Amniotic epithelial cell (primary cell): ENCODE measurements around the gene DMWD.
A peak's percentile ranks its signal among the peaks of the same experiment; 100 is the strongest.

Experiments used
- DNase-seq: peaks from one replicate; pipeline ENCODE4 v3.0.0-alpha.2; 2010; ENCODE audit warnings: low read depth

Gene DMWD

GRCh38 chr19:45792470-45793177, at the start of gene DMWD:
Gene DMWD (minus strand): TSS chr19:45792845. CDS start chr19:45792756, 89 bp downstream.
- DNase-seq, result peak; percentile 95

DNA sequence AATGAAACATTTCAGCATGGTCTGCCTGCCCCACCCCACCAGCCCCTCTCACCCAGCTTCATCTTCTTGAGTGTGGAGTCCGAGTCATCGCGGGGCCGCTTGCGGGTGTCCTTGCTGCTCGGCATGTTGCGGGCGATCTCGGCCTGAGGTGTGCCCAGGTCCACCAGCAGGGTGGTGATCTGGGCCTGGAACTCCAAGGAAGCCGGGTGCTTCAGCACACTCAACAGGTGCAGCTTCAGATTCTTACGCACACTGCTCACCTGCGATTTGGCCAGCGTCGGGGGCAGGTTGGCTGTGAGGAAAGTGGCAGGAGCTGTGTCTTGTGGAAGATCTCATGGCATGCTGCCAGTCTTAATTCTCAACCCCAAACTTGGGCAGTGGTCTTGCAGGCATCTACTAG, 49.6 kb upstream of the DMWD start:
- no peak for DNase-seq

- DNase-seq, result no peak
These were observed 42.3 kb upstream of the DMWD start for GRCh38 chr19:45834970-45835369.

DNA sequence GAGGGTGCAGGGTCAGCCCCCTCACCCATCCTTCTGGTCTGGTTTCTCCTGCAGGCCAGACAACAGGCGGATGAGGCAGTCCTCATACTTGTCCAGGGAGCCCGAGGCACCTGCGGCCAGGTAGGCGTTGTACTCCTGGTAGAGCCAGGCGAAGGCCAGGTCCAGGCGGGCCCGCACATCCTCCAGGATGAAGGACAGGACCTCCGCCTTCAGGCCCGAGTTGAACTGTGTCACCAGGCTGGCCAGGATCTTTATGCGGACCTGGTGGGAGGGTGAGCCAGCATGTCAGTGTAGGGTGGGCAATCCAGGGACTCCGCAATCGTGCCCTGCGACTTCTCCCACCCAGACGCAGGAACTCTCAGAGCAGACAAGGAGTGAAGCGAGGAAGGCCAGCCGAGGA, 36.3 kb upstream of the DMWD start:
- DNase-seq, result no peak

- no peak for DNase-seq
These were observed 35.9 kb upstream of the DMWD start for GRCh38 chr19:45828523-45828922.

GRCh38 chr19:45827459-45828093, 34.9 kb upstream of the DMWD start:
- no peak for DNase-seq

- no peak for DNase-seq
These were observed 34.3 kb upstream of the DMWD start for GRCh38 chr19:45826934-45827333.

DNA sequence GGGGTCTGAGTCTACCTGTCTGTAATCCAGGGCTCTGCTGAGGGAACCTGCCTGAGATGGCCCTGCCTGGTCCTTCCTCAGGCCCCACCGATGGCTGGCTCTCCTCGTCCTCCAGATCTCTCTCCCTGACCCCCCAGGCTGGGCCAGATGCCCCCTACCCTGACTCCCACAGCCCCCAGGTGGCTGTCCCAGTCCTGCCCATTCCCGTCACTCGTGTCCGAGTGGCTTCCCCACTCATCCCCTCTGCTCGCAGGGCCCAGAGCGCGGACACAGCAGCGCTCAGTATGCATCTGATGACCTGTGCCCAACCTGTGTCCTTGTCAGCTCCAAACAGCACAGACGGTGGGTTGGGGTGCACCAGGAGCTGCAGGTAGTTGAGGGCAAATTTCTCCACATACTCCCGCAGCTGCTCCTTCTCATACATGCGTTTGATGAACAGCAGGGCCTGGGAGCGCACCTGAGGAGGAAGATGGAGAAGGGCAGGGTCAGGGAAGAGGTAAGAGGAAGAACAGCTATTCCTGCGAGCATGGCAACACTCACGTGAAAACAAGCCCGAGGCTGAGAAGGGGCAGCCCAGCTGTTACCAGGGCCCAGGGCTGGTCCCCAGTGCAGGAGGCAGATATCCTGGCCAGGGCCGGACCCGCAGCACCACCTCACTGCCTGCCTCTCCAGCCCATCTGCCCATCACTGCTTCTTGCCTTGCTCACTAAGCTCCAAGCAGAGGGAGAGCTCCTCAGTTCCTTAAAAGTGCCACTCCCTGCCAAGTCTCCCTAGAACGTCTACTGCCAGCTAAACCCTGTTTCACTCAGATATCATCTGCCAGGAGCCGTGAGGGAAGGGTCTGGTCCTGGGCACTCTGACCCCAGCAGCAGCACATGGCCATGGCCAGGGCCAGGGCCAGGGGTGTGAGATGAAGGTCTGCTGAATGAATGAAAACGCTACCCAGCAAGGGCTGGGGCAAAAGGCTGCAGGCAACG, 33.6 kb upstream of the DMWD start:
- DNase-seq, result no peak

GRCh38 chr19:45825263-45825605, 32.6 kb upstream of the DMWD start:
- no peak for DNase-seq

DNA sequence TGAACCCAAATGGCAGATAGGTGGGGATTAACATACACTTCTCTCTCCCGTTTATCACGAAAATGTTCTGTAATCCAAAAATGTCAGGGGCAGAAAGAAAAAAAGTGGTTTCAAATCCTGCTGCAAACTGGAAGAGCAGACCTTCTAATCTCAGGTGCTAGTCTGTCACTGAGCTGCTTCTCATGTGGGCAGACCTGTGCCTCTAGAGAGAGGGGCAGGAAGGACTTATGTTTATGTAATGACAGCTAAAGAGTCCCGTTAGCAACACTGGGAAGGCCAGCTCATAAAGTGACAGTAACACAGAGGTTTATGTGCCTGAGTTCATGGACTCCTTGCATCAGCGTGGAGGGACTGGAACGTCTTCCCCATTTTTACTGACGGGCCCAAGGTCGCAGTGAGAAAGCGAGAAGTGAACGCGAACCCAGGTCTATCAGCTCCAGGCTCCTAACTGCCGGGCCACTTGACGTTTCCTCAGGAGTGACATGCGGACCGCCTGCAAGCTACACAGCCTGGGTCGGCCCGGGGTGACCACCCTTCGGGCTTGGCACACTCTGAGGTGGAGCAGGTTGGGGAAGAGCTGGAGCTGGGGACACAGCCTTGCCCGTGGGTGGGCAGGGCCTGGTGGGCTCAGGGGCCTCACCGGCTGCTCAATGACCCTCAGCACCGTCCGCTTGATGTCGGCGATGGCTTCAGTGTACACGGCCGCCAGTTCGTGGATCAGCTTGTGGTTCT, 32.1 kb upstream of the DMWD start:
- DNase-seq, result no peak

DNA sequence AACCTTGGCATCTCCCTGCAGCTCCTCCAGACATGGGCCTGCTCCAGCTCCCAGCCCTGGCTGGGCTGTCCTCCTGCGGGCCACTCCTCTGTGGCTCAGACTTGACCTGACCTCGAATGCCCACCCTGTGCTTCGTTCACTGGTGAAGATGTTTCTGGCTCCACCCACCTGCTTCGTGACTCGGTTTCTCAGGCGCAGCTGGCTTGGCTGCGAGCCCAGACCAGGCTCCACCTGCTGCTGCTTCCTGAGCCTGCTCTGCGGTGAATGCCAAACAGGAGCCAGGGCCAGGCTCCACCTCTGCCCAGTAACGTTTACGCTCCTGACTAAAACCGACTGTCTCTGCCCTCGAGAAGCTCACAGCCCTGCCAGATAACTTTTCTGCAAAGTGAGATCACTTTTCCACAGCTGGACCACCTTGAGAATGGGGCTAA, 31.4 kb upstream of the DMWD start:
- DNase-seq, result no peak

DNA sequence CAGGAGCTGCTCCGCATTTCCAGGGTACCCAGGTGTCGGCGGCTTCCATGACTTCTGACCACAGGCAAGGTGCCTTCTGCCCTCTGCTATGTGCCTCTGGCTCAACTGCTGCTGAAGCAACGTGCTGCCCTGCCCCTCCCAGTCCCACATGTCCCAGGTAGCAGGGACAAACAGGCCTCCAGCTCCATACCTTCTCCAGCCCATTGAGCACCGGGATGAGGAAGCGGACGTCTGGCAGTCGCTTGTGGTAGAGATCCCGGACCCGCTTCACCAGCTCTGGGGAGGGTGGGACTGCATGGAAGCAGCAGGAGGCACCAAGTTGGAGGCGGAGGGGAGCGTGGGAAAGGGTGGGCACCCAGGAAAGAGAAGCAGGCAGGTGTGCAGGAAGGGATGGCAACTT, 30.5 kb upstream of the DMWD start:
- no peak for DNase-seq

DNA sequence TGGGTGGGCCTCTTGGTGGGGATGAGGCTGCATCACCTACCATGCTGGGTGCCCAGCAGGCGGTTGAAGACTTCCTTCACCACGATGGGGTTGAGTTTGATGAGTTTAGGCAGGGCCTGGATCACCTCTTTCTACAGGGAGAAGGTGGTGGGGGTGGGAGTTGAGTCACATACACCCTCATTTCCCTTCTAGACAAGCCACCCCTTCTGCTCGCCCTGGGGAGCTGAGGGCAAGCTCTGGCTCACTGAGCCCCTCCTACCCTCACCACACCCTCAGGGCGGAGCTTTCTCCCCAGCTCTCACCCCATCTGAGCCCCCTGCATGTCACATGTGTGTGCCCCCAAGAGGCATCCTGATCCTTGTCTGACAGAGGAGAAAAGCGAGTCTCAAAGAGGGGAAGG, 30.1 kb upstream of the DMWD start:
- DNase-seq, result no peak

DNA sequence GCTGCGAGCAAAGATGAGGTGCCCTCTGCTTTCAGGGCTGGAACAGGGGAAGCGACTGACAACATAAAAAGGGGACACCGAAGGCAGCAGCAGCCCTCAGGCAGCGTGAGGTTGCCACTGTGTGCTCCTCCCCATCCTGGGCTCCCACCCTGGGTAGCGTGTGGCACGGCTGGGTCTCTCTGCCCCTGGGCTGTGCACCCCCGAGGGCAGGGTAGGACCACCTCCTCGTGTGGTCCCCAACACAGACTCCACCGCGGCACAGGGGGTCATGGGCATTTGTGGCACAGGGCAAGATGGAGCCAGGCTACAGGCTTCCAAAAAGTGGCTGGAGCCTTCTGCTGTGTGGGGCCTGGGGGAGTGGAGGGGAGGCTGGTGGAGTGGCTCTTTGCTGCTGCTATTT, 28.9 kb upstream of the DMWD start:
- DNase-seq, result no peak

DNA sequence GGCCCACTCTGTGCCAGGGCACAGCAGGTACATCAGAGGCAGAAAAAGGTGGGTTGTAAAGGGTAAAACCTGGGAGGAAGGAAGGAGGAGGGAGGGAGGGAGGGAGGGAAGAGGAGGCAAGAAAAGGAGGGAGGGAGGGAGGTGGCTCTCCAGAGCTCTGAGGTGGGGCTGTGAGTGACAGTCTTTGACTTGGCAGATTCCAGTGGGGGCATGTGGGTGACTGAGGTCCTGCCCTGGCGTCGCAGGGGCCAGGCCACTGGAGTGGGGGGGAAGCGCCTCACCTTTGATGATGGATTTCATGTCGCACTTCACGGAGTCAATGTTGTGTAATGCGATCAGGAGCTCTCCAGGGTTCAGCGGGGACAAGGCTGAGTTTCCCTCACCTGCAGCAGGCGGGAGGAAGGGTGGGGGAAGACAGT, 28.5 kb upstream of the DMWD start:
- DNase-seq, result no peak

DNA sequence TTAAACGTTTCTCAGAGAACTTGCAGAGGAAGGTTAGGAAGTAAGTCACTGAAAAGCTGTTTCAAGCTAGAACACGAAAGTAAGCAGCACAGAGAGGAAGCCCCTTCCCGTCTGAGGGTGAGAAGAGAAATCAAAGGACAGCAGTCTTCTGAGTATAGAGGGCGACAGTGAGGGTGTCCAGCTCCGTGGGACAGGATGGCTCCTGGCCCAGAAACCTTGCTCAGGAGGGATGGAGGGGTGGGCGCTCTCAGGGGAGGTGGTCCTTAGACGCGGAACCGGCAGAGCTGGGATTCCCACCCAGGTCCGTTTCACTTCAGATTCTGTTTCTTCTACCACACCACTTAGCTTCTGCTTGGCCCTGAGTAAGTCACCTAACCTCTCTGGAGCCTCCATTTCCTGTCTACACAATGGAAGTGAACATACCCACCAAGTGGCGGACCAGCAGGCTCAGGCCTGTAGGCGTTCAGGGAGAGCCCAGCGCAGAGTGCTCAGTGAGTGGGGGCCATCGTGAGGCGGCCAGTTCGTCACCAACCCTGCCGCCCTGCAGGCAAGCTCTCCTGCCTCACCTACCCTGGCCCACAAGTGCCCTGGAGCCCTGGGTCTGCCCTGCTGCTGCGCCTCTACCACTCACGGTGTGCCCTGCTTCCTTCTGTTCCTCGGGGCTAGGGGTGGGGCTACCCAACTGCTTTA, 27.9 kb upstream of the DMWD start:
- DNase-seq, result no peak

DNA sequence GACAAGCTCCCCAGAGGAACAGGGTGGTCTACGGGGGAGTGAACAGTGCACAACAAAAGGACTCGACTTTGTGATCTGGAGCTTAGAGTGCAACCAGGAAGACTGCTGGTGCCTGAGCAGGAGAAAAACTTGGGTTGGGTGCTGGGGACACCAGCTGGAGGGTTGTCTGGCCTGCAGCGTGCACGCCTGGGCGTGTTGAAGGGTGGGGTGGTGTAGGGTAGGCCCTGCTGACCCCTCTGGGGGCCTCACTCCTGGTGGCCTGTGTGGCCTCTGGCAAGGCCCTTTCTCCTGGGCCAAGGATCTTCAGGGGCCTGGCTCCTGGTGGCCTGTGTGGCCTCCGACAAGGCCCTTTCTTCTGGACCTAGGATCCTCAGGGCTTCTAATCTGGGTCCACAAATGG, 27.1 kb upstream of the DMWD start:
- no peak for DNase-seq

GRCh38 chr19:45817725-45818301, 25.2 kb upstream of the DMWD start:
- DNase-seq, result no peak

GRCh38 chr19:45817010-45817724, 24.5 kb upstream of the DMWD start:
- peak; percentile 85 for DNase-seq

- DNase-seq, result no peak
These were observed 23.8 kb upstream of the DMWD start for GRCh38 chr19:45816236-45817009.
